Activated CD8-positive, alpha-beta memory T cell treated with anti-CD3 and anti-CD28 coated beads, Interleukin-2, amount 50 U/mL, for 4 hours (primary cell): ENCODE measurements around the gene OR5D16.
"Not testable (repeated sequence)": the region's sequence is repeated elsewhere in the genome, so short reads cannot be mapped to it uniquely, and the experiment has no call there.

Source experiments
- DNase-seq: peaks from one replicate; pipeline ENCODE4 v3.0.0-alpha.2; 2020

OR5D16 gene

DNA sequence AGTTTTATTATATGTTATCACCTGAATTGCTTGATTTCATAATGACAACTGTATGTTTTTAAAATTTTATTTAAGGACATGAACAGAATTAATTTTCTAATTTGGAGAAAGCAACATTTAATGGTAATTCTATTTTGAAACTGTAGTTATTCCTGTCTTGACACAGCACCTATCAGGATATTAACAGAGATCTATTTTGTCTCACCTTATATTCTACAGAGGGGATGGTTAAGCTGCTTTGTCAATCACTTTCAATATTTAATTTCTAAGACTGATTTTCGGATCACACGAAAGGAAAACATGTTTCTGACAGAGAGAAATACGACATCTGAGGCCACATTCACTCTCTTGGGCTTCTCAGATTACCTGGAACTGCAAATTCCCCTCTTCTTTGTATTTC is at the start of gene OR5D16:
Gene OR5D16, plus strand, starts transcription at position 301 of the 400 bp plus-strand sequence. Its CDS starts 0 bp downstream, at position 301.
- DNase-seq: no peak

DNA sequence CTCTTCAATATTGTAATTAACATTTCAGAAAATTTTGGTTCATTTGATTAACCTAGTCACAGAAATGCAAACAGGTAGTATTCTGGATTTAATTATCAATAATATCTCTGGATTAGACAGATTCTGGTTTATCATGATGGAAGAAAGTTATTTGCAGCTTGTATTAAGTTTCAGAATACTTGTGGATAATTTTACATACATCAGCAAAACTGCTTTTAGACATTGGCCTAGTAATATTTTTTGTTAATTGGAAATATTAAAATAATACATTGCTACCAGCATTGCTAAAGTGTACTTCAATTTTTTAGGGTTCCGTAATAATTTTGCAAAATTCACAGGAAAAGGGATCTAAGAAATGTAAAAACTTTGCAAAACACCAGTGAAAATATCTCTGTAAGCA is 46.9 kb upstream of the OR5D16 start:
- no peak for DNase-seq

DNA sequence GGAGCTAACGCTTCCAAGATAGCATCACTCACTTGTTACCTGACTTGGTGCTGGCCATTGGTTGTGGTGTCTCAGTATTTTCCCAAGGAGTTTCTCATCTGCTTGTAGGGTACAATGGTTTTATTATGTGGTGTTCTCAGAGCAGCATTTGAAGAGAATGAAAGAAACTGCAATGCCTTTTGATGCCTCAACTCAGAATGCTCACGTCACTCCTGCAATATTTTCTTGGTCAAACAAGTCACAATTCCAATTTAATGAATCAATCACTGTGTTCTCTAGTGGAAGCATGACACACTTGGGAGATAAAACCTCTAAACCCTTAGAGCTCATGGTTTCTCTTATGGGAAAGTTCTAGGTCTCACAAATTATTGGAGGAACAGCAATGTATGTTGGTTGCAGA is 45.2 kb upstream of the OR5D16 start:
- no peak for DNase-seq

DNA sequence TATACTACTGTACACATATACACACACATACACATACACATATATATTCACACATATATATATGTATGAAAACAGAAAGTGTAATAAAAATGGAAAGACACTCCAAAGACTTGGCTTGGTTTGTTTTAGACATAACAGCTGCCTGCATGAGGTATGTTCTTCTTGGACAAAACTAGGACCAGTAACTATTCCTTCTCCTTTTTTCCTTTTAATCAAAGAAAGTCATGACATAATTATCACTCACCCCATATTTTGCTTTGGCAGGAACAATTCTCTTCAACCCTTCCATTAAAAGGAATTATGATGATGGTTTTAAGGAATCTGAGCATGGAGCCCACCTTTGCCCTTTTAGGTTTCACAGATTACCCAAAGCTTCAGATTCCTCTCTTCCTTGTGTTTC is 43.3 kb upstream of the OR5D16 start, which contains the start of gene OR5D14:
Gene OR5D14, plus strand, starts transcription at position 301 of the 400 bp plus-strand sequence. Its CDS starts 0 bp downstream, at position 301.
- DNase-seq: no peak

DNA sequence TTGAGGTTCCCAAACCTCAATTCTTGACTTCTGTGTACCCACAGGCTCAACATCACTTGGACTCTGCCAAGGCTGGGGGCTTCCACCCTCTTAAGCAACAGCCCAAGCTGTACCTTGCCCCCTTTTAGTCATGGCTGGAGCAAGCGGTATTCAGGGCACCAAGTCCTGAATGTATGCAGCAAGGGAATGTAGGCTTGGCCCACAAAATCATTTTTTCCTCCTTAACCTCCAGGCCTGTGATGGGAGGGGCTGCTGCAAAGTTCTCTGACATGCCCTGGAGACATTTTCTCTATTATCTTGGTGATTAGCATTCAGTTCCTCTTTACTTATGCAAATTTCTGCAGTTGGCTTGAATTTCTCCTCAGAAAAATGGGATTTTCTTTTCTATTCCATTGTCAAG is 32.3 kb upstream of the OR5D16 start:
- no peak for DNase-seq

DNA sequence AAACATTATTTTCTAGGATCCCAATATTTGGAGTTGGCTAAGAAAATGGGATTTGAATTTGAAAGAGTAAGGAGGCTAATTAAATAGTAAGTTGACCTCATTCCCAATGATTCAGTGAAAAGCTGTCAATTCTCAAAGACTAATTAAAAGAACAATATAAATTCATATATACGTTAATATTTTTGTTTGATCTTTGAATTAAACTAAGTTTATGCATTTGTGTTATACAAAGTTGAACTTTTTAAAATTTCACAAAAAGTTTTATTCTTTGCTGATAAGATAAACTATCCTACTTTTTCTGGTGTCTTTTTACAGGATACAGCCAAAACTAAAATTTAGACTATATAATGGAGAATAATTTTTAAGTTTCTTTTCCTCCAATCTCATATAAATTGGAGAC is 27.5 kb upstream of the OR5D16 start, which contains the start of gene OR5L1:
Gene OR5L1, plus strand, starts transcription at position 301 of the 400 bp plus-strand sequence. CDS start 100 bp downstream, outside the sequence.
- DNase-seq: no peak

DNA sequence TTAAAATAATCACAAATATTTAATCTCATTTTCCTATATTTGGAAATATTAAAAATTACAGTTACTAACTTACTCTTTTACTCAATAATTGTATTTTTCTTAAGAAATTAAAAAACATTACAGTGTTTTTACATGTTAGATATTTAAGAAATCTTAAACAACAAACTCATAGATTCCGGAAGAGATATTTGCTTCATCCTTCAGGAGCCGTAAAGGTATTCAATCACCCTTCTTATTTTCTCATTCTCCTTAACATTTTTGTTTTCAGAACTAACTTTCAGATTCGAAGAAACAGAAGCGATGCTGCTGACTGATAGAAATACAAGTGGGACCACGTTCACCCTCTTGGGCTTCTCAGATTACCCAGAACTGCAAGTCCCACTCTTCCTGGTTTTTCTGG is 19.2 kb upstream of the OR5D16 start, which contains the start of gene OR5D18:
Gene OR5D18, plus strand, starts transcription at position 301 of the 400 bp plus-strand sequence. Its CDS starts 0 bp downstream, at position 301.
- no peak for DNase-seq

DNA sequence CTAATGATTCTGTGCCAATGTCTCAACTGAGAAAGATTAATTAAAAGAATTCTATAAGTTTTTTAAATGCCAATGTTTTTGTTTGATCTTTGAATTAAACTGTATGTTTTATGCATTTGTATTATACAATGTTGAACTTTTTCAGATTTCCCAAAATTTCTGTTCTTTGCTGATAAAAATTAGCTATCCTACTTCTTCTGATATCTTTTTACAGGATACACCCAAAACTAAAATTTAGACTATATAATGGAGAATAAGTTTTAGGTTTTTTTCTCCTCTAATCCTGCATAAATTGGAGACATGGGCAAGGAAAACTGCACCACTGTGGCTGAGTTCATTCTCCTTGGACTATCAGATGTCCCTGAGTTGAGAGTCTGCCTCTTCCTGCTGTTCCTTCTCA is 11.6 kb upstream of the OR5D16 start, which contains the start of gene OR5L2:
Gene OR5L2, plus strand, starts transcription at position 301 of the 400 bp plus-strand sequence. Its CDS starts 0 bp downstream, at position 301.
- DNase-seq: no peak

DNA sequence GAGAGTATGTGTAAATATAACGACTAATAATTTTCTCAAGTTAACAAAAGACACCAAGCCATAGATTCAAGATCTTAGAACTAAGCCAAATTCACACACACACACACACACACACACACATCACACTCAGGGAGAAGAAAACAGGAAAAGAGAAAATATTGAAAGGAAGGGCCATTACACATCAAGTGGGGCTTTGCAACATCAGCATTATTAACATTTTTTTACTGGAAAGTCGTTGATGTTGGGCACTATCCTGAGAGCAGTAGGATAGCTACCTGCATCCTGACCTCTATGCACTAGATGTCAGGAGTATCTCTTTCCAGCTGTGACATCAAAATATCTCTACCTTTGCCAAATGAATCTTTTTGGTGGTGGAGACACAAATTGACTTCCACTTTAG is 8.9 kb downstream of the OR5D16 start:
- DNase-seq: no peak

DNA sequence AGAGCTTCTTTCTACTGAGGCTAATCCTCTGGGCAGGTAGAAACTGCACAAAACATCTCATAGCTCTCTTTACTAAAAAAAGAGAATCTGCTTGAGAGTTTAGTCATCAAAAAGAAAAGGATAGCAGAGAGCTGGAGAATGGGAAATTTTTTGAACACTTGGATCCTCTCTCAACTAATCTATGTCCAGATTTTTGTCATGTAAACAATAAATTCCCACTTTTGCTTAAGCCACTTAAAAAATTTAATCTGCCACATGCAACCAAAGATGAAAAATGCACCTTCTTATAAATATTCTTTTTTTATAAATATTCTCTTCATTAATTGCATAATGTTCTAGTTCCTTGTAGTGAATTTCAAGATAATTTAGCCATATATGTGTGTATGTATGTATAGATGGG is 10.5 kb downstream of the OR5D16 start:
- DNase-seq: no peak

DNA sequence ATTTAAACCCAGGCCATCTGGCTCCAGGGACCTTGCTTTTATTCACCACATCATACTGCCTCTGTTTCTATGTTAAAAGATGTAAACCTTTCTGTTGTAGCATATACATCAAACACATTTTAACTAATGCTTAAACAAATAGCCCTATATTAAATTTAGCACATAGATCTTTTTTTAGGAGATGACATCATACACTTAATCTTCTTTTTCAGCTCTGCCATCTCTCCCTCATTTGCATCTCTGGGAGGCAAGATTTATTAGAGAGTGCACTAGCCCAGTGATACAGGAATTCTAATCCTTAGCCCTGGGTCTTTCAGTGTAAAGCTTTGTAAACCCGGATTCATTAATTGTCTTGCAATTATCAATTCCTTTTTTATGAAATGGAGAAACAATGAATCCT is 13.6 kb downstream of the OR5D16 start:
- no peak for DNase-seq

DNA sequence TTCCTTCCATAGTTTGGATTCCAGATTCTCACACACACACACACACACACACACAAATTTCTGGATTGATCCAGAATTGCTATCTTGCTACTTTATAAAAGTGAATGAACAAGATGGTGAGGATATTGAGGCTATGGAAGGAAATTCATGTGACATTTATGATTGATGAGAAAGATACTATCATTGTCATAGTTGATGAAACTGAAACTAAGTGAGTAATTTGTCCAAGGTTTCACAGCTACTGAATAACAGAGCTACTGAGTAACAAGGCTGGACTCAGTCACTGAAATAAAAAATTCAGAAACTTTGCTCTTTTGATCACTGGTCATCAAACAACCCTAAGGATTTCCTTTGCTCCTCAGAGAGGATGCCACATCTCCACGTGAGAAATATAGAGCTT is 16.2 kb downstream of the OR5D16 start:
- no peak for DNase-seq

DNA sequence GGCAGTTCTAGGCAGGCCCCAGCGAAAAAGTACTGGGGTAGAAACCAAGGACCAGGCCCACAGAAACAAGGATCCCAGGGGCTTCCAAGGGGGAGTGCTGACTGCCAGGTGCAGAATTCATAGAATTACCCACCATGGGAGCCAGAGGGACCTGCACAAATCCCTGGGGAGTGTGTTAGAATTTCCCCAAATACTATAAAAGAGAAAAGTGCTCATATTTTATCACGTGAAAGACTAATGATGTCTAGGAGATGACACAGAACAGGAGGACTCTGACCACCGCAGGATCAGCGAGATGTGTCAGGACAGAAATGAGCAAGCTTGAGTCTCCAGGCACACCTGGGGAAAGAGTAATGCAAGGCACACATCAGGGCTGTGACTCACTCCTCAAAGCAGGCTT is 28.8 kb downstream of the OR5D16 start:
- DNase-seq: not testable (repeated sequence)

DNA sequence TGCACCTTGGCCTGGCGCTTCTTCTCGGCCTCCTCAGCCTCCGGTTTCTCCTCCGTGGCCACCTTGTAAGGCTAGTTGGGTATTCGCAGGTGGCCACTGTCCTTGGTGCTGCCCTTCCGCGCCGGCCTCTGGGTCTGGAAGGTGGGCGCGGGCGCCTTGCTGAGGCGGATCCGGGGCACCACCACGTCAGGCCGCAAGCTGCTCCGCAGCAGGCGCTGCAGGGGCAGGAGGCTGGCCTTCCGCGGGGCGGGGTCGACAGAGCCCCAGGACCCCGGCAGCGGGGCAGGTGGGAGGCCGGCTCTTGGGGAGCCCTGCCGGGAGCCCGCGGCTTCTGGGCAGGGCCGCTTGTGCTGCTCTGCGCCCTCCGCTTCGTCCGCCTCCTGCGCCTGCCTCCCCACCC is 34.2 kb downstream of the OR5D16 start:
- DNase-seq: not testable (repeated sequence)

DNA sequence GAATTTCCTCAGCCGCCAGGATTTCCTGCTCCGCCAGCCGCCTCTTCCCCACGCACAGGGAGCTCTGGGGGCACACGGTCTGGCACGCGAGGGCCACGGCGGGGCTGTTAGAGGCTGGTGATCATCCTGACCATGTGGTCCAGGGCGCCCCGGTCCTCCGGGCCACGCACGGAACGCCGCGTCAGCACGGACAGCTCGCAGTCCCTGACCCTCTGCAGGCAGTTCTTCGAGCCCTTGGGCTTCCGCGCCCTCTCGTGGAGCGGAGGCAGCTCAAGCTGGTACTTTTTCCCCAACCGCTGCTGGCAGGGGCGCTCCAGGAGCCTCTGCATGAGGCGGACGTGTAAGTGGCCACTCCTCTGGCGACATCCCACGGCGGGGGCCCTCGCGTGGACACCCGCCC is 34.6 kb downstream of the OR5D16 start:
- not testable (repeated sequence) for DNase-seq

DNA sequence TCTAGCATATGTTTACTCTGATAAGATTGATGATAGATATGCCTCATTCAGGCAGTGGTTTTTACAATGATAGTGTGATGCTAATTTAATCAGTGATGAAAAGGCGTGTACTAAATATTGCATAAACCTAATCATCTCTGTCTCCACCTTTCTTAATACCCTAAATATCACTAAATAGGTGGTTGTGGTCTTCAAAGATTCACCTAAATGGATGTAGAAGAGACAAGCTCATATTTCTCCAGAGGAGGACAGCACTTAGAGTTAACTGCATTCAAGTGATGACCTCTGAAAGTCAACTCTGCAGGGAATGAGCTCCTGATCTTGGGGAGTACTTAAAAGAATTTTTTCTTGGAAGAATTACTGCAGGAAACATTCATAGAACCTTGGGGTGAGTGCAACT is 44.4 kb downstream of the OR5D16 start, which contains the start of gene TRIM51:
Gene TRIM51, plus strand, starts transcription at position 301 of the 400 bp plus-strand sequence. CDS start 2,132 bp downstream, outside the sequence.
- DNase-seq: not testable (repeated sequence)

DNA sequence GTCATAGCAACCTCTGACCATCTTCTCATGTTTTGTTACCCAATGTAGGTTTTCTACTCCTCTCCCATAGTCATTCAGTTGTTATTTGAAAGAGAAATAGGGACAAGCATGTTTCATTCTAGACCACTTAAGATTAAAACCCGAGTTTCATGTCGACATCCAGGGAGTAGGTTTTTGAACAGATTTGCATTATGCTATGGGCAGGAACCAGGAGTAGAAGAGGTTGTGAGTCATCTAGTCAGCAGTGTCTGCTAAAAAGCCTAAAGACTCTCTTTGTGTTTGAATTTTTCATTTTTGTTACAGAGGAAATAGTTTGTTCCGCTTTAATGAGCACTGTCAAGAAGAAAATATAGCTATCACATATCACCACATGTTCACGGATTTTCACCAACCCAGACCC is 46.4 kb downstream of the OR5D16 start:
- DNase-seq: not testable (repeated sequence)

DNA sequence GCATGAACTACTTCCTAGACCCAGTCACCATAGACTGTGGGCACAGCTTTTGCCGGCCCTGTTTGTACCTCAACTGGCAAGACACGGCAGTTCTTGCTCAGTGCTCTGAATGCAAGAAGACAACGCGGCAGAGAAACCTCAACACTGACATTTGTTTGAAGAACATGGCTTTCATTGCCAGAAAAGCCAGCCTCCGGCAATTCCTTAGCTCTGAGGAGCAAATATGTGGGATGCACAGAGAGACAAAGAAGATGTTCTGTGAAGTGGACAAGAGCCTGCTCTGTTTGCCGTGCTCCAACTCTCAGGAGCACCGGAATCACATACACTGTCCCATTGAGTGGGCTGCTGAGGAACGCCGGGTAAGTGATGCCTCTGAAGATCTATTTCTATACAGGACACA is 46.9 kb downstream of the OR5D16 start:
- not testable (repeated sequence) for DNase-seq
